Calu3 (cell line): ENCODE measurements around the gene CMKLR1. TPM values are rescaled to one million over a fixed set of nuclear protein-coding genes. Genes with fewer than 3 reads are reported as not detected.

ENCODE experiments used
- Bru-seq: library from RNA; stranded (reverse); fragments of 400-500 nt; gene quantifications from one replicate; lab custom pipeline; 2021; lab: Mats Ljungman, UMichigan
- BruChase-seq, 2 experiments: library from RNA; stranded (reverse); fragments of 400-500 nt; gene quantifications; one replicate each; lab custom pipeline; 2021; lab: Mats Ljungman, UMichigan
- BruUV-seq: library from RNA; stranded (reverse); fragments of 400-500 nt; replicated peaks from 2 replicates; lab custom pipeline; 2021; lab: Mats Ljungman, UMichigan
- CTCF ChIA-PET: fragments of 300-600 bp; sonication (Branson Sonifier 250); formaldehyde crosslinking; loops from one replicate; lab custom pipeline; 2022; ENCODE audit warnings: antibody characterized with exemption; lab: Charles Lee
- DNase-seq: peaks from one replicate; pipeline ENCODE4 v3.0.0; 2022
- H3K27ac Mint-ChIP-seq: one replicate; pipeline ENCODE4 v1.8.0; 2022; ENCODE audit warnings: mixed read lengths; ENCODE audit not compliant: unreplicated experiment
- H3K27me3 Mint-ChIP-seq: one replicate; pipeline ENCODE4 v1.8.0; 2022; ENCODE audit warnings: mixed read lengths; ENCODE audit not compliant: unreplicated experiment
- H3K36me3 Mint-ChIP-seq: one replicate; pipeline ENCODE4 v1.8.0; 2022; ENCODE audit warnings: mild to moderate bottlenecking, moderate library complexity, mixed read lengths; ENCODE audit not compliant: insufficient read depth, unreplicated experiment
- H3K4me1 Mint-ChIP-seq: one replicate; pipeline ENCODE4 v1.8.0; 2022; ENCODE audit warnings: mild to moderate bottlenecking, low read depth, mixed read lengths; ENCODE audit not compliant: unreplicated experiment
- H3K4me3 Mint-ChIP-seq: one replicate; pipeline ENCODE4 v1.8.0; 2022; ENCODE audit warnings: mild to moderate bottlenecking, low read depth, moderate library complexity, mixed read lengths; ENCODE audit not compliant: unreplicated experiment
- H3K9me3 Mint-ChIP-seq: one replicate; pipeline ENCODE4 v1.8.0; 2022; ENCODE audit warnings: low read depth, mixed read lengths; ENCODE audit not compliant: unreplicated experiment
- CTCF ChIP-seq: fragments of 200-600 bp; IDR thresholded peaks from one replicate; pipeline ENCODE4 v1.8.0; 2022; ENCODE audit warnings: antibody characterized with exemption; ENCODE audit not compliant: unreplicated experiment
- intact Hi-C: fragments of 100-400 bp; cut with micrococcal nuclease; formaldehyde crosslinking; loops from one replicate; pipeline ENCODE4 v1.10.0; 2022; ENCODE audit not compliant: unreplicated experiment
- long read RNA-seq: library from polyadenylated mRNA; stranded (forward); transcript quantifications from one replicate; pipeline ENCODE4 v2.0.0, GENCODE V29; 2022
- total RNA-seq: library from RNA; stranded (reverse); gene quantifications from 2 replicates; pipeline ENCODE4 v1.2.3, GENCODE V29; 2022

The CMKLR1 gene, protein sequence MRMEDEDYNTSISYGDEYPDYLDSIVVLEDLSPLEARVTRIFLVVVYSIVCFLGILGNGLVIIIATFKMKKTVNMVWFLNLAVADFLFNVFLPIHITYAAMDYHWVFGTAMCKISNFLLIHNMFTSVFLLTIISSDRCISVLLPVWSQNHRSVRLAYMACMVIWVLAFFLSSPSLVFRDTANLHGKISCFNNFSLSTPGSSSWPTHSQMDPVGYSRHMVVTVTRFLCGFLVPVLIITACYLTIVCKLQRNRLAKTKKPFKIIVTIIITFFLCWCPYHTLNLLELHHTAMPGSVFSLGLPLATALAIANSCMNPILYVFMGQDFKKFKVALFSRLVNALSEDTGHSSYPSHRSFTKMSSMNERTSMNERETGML
- not detected in 2 replicates for total RNA-seq
- Bru-seq, nascent RNA = not detected
- percentile 5 among the genes with signal in this experiment for BruChase-seq, experiment 1, labeled RNA remaining after a 6-hour chase
- percentile 10 among the genes with signal in this experiment for BruChase-seq, experiment 2, labeled RNA remaining after a 2-hour chase
- long read RNA-seq = 0 reads

DNA sequence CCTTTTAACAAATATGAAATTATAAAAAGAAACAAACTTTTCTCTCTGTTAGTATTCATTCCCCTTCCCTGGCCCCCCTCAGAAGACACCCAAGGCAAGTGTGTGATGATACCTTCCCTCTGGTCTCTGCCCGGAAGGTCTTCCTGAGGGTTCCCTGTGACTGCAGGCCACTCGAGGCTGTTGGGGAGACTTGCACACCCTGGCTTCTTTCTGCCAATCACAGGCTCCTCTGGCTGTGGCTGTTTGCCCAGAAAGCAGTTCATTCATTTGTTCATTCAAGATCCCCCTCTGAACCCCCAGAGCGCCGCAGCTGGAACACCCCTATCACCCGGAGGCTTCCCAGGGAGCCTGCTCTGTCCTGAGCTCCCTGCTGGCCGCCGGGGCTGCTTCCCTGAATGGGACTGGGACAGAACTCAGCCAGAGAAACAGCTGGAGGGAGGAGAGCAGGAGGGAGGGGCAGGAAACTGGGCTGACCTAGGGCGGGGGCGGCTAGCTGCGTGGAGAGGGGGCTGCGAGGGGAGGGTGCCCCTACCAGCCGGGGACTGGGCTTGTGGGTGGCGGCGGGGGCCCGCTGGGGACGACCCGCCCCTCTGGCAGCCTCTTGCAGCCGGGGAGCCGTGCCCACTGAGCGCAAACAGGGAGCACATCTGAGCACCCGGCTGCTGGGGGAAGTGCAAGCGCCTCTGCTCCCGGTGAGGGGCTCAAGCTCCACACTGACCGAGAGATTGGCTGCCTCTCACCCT lies at the start of gene CMKLR1:
Gene CMKLR1 (minus strand): TSS at position 397 of the 743 bp plus-strand sequence. CDS start 45,720 bp downstream, outside the sequence.
- Mint-ChIP-seq H3K9me3 (no peaks in the 10 kb centered on the region), H3K27ac (no peak within 1 kb of the TSS), H3K4me1 (no peaks in the 10 kb centered on the region), H3K36me3 (no peaks in the 10 kb centered on the region), H3K27me3 (peaks cover 65% of the 10 kb centered on the region), H3K4me3 (no peak within 1 kb of the TSS)
- no peak for TF ChIP-seq CTCF
- intact Hi-C loops = no loop called here
- no TSS peak for BruUV-seq
- DNase-seq = no peak
- CTCF ChIA-PET = no interaction called here

DNA sequence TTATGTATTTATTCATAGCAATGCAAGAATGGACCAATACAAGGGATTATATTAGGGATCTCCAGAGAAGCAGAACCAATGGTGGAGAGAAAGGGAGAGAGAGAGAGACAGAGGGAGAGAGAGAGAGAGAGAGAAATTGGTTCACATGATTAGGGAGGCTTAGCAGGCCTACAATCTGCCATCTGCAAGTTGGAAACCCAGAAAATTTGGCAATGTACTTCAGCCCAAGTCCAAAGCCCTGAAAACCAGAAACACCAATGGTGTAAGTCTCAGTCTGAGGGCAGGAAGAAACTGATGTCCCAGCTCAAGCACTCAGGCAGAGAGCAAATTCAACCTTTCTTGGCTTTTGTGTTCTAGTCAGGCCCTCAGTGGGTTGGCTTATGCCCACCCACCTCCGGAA lies 48.7 kb upstream of the CMKLR1 start:
- no peak overlapping the region for H3K4me3 Mint-ChIP-seq
- H3K27me3 Mint-ChIP-seq = peaks cover 36% of the 10 kb centered on the region
- no peak for TF ChIP-seq CTCF
- peaks cover 2% of the 10 kb centered on the region for H3K9me3 Mint-ChIP-seq
- BruUV-seq = no TSS peak
- intact Hi-C loops = no loop called here
- CTCF ChIA-PET = no interaction called here
- no peaks in the 10 kb centered on the region for H3K4me1 Mint-ChIP-seq
- DNase-seq = no peak
- no peaks in the 10 kb centered on the region for H3K36me3 Mint-ChIP-seq
- H3K27ac Mint-ChIP-seq = no peak overlapping the region

GRCh38 chr12:108386709-108387360 lies 47.7 kb upstream of the CMKLR1 start:
- intact Hi-C loops = no loop called here
- Mint-ChIP-seq H3K27ac (no peak overlapping the region), H3K36me3 (no peaks in the 10 kb centered on the region), H3K27me3 (peaks cover 27% of the 10 kb centered on the region), H3K9me3 (peaks cover 2% of the 10 kb centered on the region), H3K4me1 (no peaks in the 10 kb centered on the region), H3K4me3 (no peak overlapping the region)
- TF ChIP-seq CTCF = no peak
- no peak for DNase-seq
- no TSS peak for BruUV-seq
- CTCF ChIA-PET = no interaction called here

GRCh38 chr12:108382437-108382801 lies 43.3 kb upstream of the CMKLR1 start:
- no peak for TF ChIP-seq CTCF
- Mint-ChIP-seq H3K4me1 (no peaks in the 10 kb centered on the region), H3K36me3 (no peaks in the 10 kb centered on the region), H3K27ac (no peak overlapping the region), H3K27me3 (peaks cover 16% of the 10 kb centered on the region), H3K4me3 (no peak overlapping the region), H3K9me3 (peaks cover 2% of the 10 kb centered on the region)
- CTCF ChIA-PET = interaction anchor here (0.8 kb wide), 1 partner anchor 8 kb away, joined by 3 read pairs; no protein-coding TSS in a partner anchor
- intact Hi-C loops = no loop called here
- no TSS peak for BruUV-seq
- no peak for DNase-seq
